GM21786 (cell line): ENCODE measurements around the gene PRKCA.
"Not testable (repeated sequence)": the region's sequence is repeated elsewhere in the genome, so short reads cannot be mapped to it uniquely, and the experiment has no call there.

Source experiments
- ATAC-seq: cut with Tn5 transposase; IDR thresholded peaks from one replicate; pipeline ENCODE4 v1.9.1; 2021; ENCODE audit not compliant: unreplicated experiment

The PRKCA gene

GRCh38 chr17:66381701-66382362 is 79.4 kb downstream of the PRKCA start:
- no peak for ATAC-seq

DNA sequence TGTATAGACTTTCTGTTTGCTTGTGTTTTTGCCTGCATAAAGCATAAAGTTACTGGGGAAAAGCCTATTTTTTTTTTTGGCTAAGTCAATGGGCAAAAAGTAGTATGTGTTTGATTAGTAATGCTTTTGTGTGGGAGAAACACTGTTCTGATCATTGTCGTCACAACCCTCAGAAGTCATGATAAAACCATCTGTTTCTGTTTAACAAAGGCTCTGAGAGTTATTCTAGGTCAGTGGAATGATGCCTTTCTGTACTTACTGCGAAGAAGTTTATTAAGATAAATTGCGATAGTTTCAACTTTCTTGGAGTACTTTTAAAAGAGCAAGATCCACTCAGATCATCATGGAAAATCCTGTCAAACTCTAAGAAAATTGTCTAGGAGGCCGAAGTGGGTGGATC is 80.9 kb downstream of the PRKCA start:
- ATAC-seq = no peak

DNA sequence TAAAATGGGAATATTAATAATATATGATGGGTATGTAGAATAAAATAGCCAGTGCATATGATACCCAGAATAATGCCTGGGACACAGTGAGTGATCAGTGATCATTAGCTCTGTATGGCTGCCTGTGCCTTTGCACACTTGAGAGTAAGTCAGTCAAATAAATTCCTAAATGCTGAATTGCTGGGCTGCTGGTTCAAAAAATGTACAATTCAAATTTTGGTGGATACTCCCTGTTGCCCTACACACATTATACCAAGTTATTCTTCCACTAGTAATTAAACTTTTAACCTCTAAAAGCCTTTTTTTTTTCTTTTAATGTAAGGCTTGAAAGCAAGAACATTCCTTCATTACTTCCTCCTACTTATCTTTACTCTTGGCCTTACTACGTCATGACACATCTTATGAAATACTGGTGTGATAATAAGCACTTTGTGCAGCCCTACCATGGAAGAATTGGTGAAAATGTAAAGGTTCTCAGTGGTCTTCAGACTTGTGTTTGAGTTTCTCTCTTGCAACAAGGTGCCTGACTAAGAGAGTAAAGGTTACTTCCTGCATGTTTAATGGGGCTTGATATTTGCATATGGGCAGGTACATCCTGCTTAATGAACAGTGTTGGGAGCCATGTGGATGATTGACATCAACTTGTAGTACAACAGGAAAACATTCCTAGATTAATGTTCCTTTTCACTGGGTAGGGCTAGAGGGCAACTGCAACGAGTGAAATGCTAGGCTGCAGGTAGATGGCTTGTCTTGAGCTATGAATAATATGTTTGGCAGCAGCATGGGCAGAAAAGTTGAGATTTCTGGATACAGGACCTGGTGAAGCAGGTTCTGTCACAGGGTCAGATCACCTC is 84.3 kb downstream of the PRKCA start:
- no peak for ATAC-seq

- no peak for ATAC-seq
Measured at GRCh38 chr17:66387392-66387981, 85.1 kb downstream of the PRKCA start.

DNA sequence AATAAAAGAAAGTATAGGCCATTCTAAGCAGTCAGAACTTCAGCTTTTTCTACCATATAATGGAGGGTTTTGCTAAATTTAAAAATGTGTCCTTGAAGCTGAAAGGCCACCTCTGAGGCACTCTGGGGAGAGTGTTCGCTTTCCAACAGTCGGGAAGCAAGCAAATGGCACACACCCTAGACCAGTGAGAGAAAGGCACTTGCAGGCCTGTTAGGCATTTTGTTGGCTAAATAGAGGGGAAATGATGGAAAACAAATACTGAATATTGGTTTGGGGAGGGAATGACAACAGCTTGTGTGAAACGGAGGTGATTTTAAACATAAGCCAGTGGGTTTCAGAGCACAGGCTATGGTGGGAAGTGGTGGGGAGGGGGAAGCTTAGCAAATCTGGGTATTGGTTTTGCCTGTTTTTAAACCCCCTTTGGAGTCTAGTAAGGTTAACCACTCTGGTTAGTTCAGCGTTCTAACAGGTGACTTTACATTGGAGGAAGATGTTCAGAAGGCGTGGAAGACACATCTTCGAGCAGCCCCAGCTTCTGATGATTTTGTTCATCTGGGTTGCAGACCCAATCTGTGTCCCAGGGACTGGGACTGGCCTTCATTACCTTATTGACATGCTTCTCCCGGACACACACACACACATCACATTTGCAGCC is 90.5 kb downstream of the PRKCA start:
- ATAC-seq = no peak

- no peak for ATAC-seq
Measured at GRCh38 chr17:66395961-66396360, 93.5 kb downstream of the PRKCA start.

- no peak for ATAC-seq
Measured at GRCh38 chr17:66397486-66397885, 95.1 kb downstream of the PRKCA start.

GRCh38 chr17:66398059-66398458 is 95.6 kb downstream of the PRKCA start:
- no peak for ATAC-seq

GRCh38 chr17:66398617-66399016 is 96.2 kb downstream of the PRKCA start:
- no peak for ATAC-seq

DNA sequence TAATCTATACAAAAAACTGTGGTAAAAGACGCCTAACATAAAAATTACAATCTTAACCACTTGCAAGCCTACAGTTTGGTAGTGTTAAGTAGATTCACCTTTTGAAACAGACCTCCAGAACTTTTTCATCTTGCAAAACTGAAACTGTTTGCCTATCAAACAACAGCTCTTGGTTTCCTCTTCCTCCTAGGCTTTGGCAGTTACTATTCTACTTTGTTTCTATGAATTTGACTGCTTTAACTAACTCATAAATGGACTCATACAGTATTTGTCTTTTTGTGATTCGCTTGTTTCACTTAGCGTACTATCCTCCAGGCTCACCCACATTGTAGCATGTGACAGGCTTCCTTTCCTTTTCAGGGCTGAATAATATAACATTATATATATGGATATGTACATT is 97.0 kb downstream of the PRKCA start:
- ATAC-seq = no peak

DNA sequence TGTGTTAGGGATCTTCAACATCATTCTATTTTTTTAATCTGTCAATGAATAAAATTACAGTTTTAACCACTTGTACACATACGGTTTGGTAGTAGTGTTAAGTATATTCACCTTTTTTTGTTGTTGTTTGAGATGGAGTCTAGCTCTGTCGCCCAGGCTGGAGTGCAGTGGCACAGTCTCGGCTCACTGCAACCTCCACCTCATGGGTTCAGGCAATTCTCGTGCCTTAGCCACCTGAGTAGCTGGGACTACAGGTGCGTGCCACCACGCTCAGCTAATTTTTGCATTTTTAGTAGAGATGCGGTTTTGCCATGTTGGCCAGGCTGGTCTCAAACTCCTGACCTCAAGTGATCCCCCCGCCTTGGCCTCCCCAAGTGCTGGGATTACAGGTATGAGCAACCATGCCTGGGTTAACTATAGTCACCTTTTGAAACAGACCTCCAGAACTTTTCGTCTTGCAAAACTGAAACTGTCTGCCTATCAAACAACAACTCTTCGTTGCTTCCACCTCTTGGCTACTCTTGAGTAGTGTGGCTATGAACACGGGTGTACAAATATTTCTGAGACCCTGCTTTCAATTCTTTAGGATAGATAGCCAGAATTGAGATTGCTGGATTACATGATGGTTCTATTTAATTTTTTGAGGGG is 97.8 kb downstream of the PRKCA start:
- not testable (repeated sequence) for ATAC-seq

DNA sequence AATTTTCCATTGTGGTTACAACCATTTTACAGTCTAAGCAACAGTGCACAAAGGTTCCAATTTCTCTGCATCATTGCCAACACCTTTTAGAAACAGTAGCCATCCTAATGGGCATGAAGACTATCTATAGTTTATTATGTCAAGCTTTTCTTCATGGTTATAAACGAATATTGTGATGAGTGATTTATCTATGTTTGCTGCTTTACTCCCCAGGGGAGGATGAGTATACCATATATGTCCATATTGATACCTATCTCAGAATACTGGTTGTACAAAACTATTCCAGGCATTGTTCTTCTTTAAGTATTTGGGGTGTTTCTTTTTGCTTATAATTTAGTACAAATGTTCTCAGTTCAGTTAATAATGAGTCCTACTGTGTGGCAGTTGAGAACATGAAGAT is 98.3 kb downstream of the PRKCA start:
- ATAC-seq = no peak

GRCh38 chr17:66401364-66401763 is 99.0 kb downstream of the PRKCA start:
- ATAC-seq = no peak

DNA sequence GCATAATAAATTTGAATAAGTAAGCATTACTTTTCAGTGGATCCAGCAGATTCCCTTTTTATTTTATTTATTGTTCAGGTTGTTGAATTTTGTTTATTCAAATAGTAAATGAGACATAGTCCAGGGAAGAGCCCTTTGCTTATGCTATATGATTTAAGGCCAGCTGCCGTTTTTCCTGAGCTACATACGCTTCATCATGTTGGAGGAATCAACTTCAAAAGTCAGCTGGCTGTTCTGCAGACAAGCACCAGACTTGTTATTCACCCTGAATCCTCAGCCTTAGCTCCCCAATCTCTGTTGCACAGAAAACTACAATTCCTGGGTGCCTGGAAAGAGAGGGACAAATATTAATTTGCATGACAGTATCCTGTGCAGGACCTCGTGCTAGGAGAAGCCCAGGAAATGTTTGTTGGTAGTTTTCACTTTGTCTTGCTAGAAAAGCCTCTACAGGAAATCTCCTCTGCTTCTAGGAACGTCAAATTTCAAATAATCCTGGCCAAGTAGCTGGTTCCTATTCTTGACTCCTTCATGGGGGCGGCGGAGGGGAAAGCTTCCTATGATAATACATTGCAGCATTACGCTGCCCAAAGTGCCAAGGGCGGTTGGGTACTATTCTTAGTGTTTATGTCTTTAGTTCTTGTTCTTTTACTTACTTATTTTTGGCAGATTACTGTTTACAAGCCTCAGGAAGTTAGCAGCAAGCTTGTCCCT is 101.6 kb downstream of the PRKCA start:
- ATAC-seq = no peak

GRCh38 chr17:66405836-66406677 is 103.6 kb downstream of the PRKCA start:
- no peak for ATAC-seq

GRCh38 chr17:66406701-66407644 is 104.6 kb downstream of the PRKCA start:
- no peak for ATAC-seq

DNA sequence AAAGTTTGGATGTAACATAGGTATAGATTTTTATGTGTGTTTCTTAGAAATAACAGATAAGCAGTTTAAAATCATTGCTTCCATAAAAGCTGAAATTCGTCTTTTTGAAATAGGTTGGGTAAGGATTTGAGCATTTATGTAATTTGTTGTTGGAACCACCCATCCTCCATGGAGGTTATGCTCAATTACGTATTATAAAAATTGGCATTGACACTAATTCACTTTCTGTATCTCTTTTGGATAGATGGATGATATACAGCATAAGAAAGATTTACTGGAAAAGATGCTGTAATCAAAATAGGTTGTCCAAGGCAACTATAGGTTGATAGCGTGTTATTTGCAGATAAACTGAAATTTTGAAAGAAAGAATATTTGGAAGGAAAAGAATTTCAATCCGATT is 105.5 kb downstream of the PRKCA start:
- ATAC-seq = no peak

- no peak for ATAC-seq
Measured at GRCh38 chr17:66411520-66411919, 109.1 kb downstream of the PRKCA start.
